ENCODE results near the gene L3MBTL2.

GRCh38 chr22:41216984-41217383 is 11.9 kb downstream of the L3MBTL2 start:
- TF ChIP-seq CTCF (conservative IDR thresholded peaks at IDR 0.05) (no peak), EZH2 (IDR thresholded peaks at IDR 0.05; ENCODE audit: low read depth) (no peak)
